K562 (cell line): ENCODE results near the gene MCF2. TPM values are rescaled to one million over a fixed set of nuclear protein-coding genes. Genes with fewer than 3 reads are reported as not detected.

Experiments
- ATAC-seq: fragments of 200-7000 bp; cut with Tn5 transposase; 3 replicates; pipeline ENCODE4 v1.9.1; 2020; ENCODE audit warnings: moderate library complexity
- BruUV-seq: library from RNA; stranded (reverse); fragments of 400-500 nt; replicated peaks from 2 replicates; lab custom pipeline; 2021; lab: Mats Ljungman, UMichigan
- CTCF ChIA-PET: fragments of 300-600 bp; formaldehyde crosslinking; extraction: SDS; loops from one replicate; lab custom pipeline; 2021; ENCODE audit warnings: low intra/inter-chr PET ratio; lab: Yijun Ruan, JAX
- POLR2A ChIA-PET: fragments of 300-600, 350-650 bp; sonication (Branson Sonifier 250); formaldehyde crosslinking; extraction: SDS; loops from one replicate; lab custom pipeline; 2021; ENCODE audit warnings: antibody characterized with exemption, inconsistent platforms; lab: Yijun Ruan, JAX
- DNase-seq, 4 experiments: peaks; one replicate each; pipeline versions ENCODE4 v3.0.0 to v3.0.0-alpha.2; 2011 to 2018; ENCODE audit warnings: low spot score in 3 of 4, mixed read lengths in 3 of 4; ENCODE audit errors: extremely low read depth in 1 of 4
- FAIRE-seq: peaks from 2 replicates; lab custom pipeline; 2011; peaks lifted over from hg19 to GRCh38; lab: Jason Lieb, UNC
- H2AFZ ChIP-seq: 2 replicates; pipeline ENCODE4 v1.6.0; 2011; ENCODE audit warnings: low read depth, low read length, control low read depth, inconsistent platforms
- H3K27ac ChIP-seq: fragments of 200-600 bp; 3 replicates; pipeline ENCODE4 v1.8.0; 2011; ENCODE audit warnings: low read depth, mild to moderate bottlenecking, control low read depth, inconsistent platforms, low read length, moderate library complexity, mixed read lengths; ENCODE audit errors: extremely low read depth
- H3K27me3 ChIP-seq, 2 experiments: fragments of 300-600 bp in 1 of 2; 2 replicates in 1 of 2; 3 replicates in 1 of 2; pipeline versions ENCODE4 v1.6.0 to v1.8.0; 2011; ENCODE audit warnings: inconsistent platforms in 2 of 2, low read length in 2 of 2, mild to moderate bottlenecking in 1 of 2, mixed read lengths in 1 of 2, moderate library complexity in 1 of 2; ENCODE audit not compliant: control insufficient read depth in 2 of 2, insufficient read depth in 2 of 2
- H3K36me3 ChIP-seq: fragments of 300-600 bp; 3 replicates; pipeline ENCODE4 v1.8.0; 2011; ENCODE audit warnings: mild to moderate bottlenecking, low read length, inconsistent platforms; ENCODE audit not compliant: control insufficient read depth, insufficient read depth
- H3K4me1 ChIP-seq, 2 experiments: fragments of 200-600 bp in 1 of 2; replicated peaks in 1 of 2; 2 replicates in 1 of 2; 3 replicates in 1 of 2; pipeline versions ENCODE4 v1.5.1 to v1.8.0; 2011; ENCODE audit warnings: inconsistent platforms in 2 of 2, low read length in 2 of 2, mild to moderate bottlenecking in 1 of 2, mixed read lengths in 1 of 2, moderate library complexity in 1 of 2; ENCODE audit not compliant: control insufficient read depth in 2 of 2, insufficient read depth in 2 of 2
- H3K4me2 ChIP-seq: 2 replicates; pipeline ENCODE4 v1.6.1; 2011; ENCODE audit warnings: low read length, control low read depth, inconsistent platforms, mixed read lengths; ENCODE audit not compliant: insufficient read depth
- H3K4me3 ChIP-seq: fragments of 200-600 bp; sonication (generic), shearing (Covaris generic); 2 replicates; pipeline ENCODE4 v1.5.1; 2016; ENCODE audit warnings: control low read depth, inconsistent platforms
- H3K79me2 ChIP-seq: fragments of 200-600 bp; 3 replicates; pipeline ENCODE4 v1.8.0; 2011; ENCODE audit warnings: low read length, inconsistent platforms; ENCODE audit not compliant: control insufficient read depth, insufficient read depth
- H3K9ac ChIP-seq, 2 experiments: 2 replicates each; pipeline versions ENCODE4 v1.6.0 to v1.6.1; 2011; ENCODE audit warnings: low read depth in 2 of 2, low read length in 2 of 2, control low read depth in 1 of 2, inconsistent platforms in 1 of 2, mild to moderate bottlenecking in 1 of 2, mixed read lengths in 1 of 2; ENCODE audit not compliant: insufficient read depth in 1 of 2
- H3K9me1 ChIP-seq: one replicate; pipeline ENCODE4 v1.6.0; 2011; ENCODE audit warnings: inconsistent platforms, mild to moderate bottlenecking, low read length, moderate library complexity; ENCODE audit not compliant: control insufficient read depth, insufficient read depth
- H3K9me3 ChIP-seq: replicated peaks from 2 replicates; pipeline ENCODE4 v1.5.1; 2011; ENCODE audit warnings: low read depth, low read length, inconsistent platforms; ENCODE audit not compliant: control insufficient read depth, insufficient read depth
- H4K20me1 ChIP-seq: replicated peaks from 2 replicates; pipeline ENCODE4 v1.6.1; 2011; ENCODE audit warnings: low read length, inconsistent platforms, mixed read lengths; ENCODE audit not compliant: control insufficient read depth, insufficient read depth
- ARNT ChIP-seq, 2 experiments: fragments of 450-650 bp; IDR thresholded peaks; 2 replicates each; pipeline ENCODE4 v1.6.1; 2016; ENCODE audit warnings: mild to moderate bottlenecking in 1 of 2
- BRD9 ChIP-seq: fragments of 450-650 bp; IDR thresholded peaks from 2 replicates; pipeline ENCODE4 v1.6.1; 2018; ENCODE audit warnings: low read depth; ENCODE audit not compliant: partially characterized antibody
- GTF2A2 ChIP-seq: IDR thresholded peaks from 2 replicates; pipeline ENCODE4 v1.6.1; 2016; ENCODE audit warnings: mild to moderate bottlenecking, missing genetic modification characterization, missing compliant biosample characterization
- GTF2E2 ChIP-seq: fragments of 200-800 bp; sonication (Bioruptor generic); IDR thresholded peaks from 2 replicates; pipeline ENCODE4 v1.6.1; 2016; ENCODE audit warnings: missing genetic modification characterization, missing compliant biosample characterization
- L3MBTL2 ChIP-seq: fragments of 450-650 bp; IDR thresholded peaks from 2 replicates; pipeline ENCODE4 v1.6.1; 2016; ENCODE audit warnings: mild to moderate bottlenecking, moderate library complexity
- MTA2 ChIP-seq: fragments of 450-650 bp; IDR thresholded peaks from 2 replicates; pipeline ENCODE4 v1.6.1; 2016; ENCODE audit warnings: low read depth
- SIX5 ChIP-seq, 2 experiments: IDR thresholded peaks; 2 replicates each; pipeline ENCODE4 v1.6.1; 2011; ENCODE audit warnings: low read length in 2 of 2, borderline replicate concordance in 1 of 2, low read depth in 1 of 2, mild to moderate bottlenecking in 1 of 2, moderate library complexity in 1 of 2; ENCODE audit not compliant: insufficient read depth in 1 of 2
- SP1 ChIP-seq: sonication (generic); formaldehyde crosslinking; IDR thresholded peaks from 2 replicates; pipeline ENCODE4 v1.8.1; 2022; ENCODE audit warnings: mild to moderate bottlenecking, missing genetic modification reagents
- WGBS: fragments of 100-300 bp; shearing (Covaris generic); methylation state at CpG from one replicate; pipeline ENCODE4 v1.1.6; 2016; ENCODE audit warnings: low coverage, mixed read lengths; ENCODE audit not compliant: insufficient coverage; ENCODE audit errors: missing lambda C conversion rate; 5-methylcytosine and 5-hydroxymethylcytosine counted together
- in situ Hi-C: fragments of 300-500 bp; cut with MboI; formaldehyde crosslinking; loops from 4 replicates; pipeline ENCODE4 v1.15.0; 2018; ENCODE audit warnings: inconsistent platforms, mixed read lengths
- intact Hi-C: fragments of 100-400 bp; cut with micrococcal nuclease; formaldehyde crosslinking; loops from 2 replicates; pipeline ENCODE4 v1.14.2; 2022
- polyA plus RNA-seq, 8 experiments: library from polyadenylated mRNA; depleted of rRNA in 4 of 8; stranded (reverse) in 5 of 8; unstranded in 3 of 8; fragments of >200 nt; fragmentation: Nextera tagmentation in 2 of 8; fragmentation: Illumina TruSeq in 1 of 8; extraction: Ambion mirVana in 2 of 8; extraction: Trizol in 1 of 8; gene quantifications; 2 replicates each; pipeline versions ENCODE4 v1.2.1 to v1.2.3, GENCODE V29; 2011 to 2014; ENCODE audit warnings: inconsistent platforms in 1 of 8, missing spikeins in 1 of 8
- total RNA-seq, 7 experiments: library from RNA; depleted of rRNA in 6 of 7; stranded (reverse); fragments of >200 nt in 6 of 7; fragmentation: Illumina TruSeq in 2 of 7; extraction: Trizol in 2 of 7; gene quantifications; 2 replicates each; pipeline versions ENCODE4 v1.2.1 to v1.2.3, GENCODE V29; 2011 to 2021; ENCODE audit warnings: low replicate concordance in 1 of 7
- TF ChIP-seq, protein P1 (sequence below), 3 experiments: fragments of 200-800 bp in 1 of 3; sonication (Bioruptor generic) in 1 of 3; sonication (generic) in 1 of 3; formaldehyde crosslinking in 1 of 3; IDR thresholded peaks; 2 replicates each; pipeline versions ENCODE4 v1.6.1 to v1.8.0; 2016 to 2022; ENCODE audit warnings: mild to moderate bottlenecking in 2 of 3, missing compliant biosample characterization in 2 of 3, missing genetic modification characterization in 2 of 3, missing genetic modification reagents in 1 of 3
- TF ChIP-seq, protein P2 (sequence below), 2 experiments: fragments of 450-650 bp; IDR thresholded peaks; 2 replicates each; pipeline ENCODE4 v1.6.1; 2018; ENCODE audit warnings: mild to moderate bottlenecking in 2 of 2, low read depth in 1 of 2; ENCODE audit not compliant: partially characterized antibody in 2 of 2

MCF2 gene
- total and polyA plus RNA-seq, 9 of the 15 experiments (the other 6 are each of a cell fraction or from before 2014, with no cell fraction given), result 0.03 to 0.78 (median 0.08) TPM; not detected in 3

DNA sequence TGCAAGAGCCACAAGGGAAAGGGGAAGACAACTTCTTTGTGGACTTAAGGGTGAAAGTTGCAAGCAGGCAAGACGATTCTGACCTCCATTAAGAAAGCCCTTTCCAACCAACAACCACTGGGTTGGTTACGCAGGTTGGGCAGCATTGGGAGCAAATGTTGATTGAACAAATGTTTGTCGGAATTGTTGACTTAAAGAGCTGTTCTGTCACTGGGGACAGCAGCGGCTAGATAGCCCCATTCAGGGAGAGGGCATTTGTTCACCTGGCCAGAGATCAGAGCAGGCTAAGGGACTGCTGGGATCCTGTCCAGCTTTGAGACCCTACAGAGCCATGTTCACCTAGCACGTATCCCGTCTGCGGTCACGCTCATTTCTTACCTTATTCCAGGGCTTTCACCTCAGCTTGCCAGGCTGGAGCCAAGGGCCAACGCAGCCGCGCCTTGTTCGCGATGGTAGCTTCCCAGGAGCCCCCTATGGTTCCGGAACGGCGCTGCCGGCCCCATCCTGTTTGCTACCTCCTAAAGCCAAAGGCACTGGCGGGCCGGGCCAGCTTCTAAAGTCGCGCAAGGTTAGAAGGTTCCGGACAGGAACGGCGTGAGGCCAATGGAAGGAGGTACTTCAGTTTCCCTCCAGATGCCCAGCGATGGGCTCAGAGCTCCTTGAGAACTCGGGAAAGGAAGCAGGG, 152.8 kb downstream of the MCF2 start:
- H3K79me2 ChIP-seq, result no peaks in the 10 kb centered on the region
- no peak overlapping the region for H2AFZ ChIP-seq
- DNase-seq (peak in 2 of 4 experiments; percentile 2), FAIRE-seq (no peak), ATAC-seq (peak; percentile 63)
- ChIA-PET CTCF (no interaction called here), POLR2A (interaction anchor here (0.6 to 3.7 kb wide), 3 partner anchors 11 to 96 kb away, joined by 3 to 11 read pairs (median 3); no protein-coding TSS in a partner anchor)
- no peaks in the 10 kb centered on the region for H3K9me1 ChIP-seq
- no peak overlapping the region for H3K4me2 ChIP-seq
- no peak overlapping the region for H3K27ac ChIP-seq
- intact Hi-C loops, result loop anchor here (5.0 kb wide), 2 partner anchors 778 to 808 kb away; no protein-coding TSS in a partner anchor
- H3K36me3 ChIP-seq, result no peaks in the 10 kb centered on the region
- H3K4me1 ChIP-seq, result no peaks in the 10 kb centered on the region
- H3K4me3 ChIP-seq, result no peak overlapping the region
- no peaks in the 10 kb centered on the region for H3K9me3 ChIP-seq
- whole genome bisulfite sequencing, result 0% methylated on average over 14 of the region's 26 CpGs
- no peaks in the 10 kb centered on the region for H4K20me1 ChIP-seq
- BruUV-seq, result no TSS peak
- in situ Hi-C loops, result loop anchor here (25.0 kb wide), 1 partner anchor 793 kb away; no protein-coding TSS in a partner anchor
- TF ChIP-seq GTF2A2 (tag) (no peak), SP1 (no peak), L3MBTL2 (no peak), GTF2E2 (tag) (no peak), MTA2 (no peak), ARNT (IDR thresholded peaks at IDR 0.05) (no peak), BRD9 (no peak), SIX5 (IDR thresholded peaks at IDR 0.05; ENCODE audit: borderline replicate concordance in 1 of 2, insufficient read depth in 1 of 2, low read depth in 1 of 2, low read length in 2 of 2) (no peak)
- TF ChIP-seq, protein P1, sequence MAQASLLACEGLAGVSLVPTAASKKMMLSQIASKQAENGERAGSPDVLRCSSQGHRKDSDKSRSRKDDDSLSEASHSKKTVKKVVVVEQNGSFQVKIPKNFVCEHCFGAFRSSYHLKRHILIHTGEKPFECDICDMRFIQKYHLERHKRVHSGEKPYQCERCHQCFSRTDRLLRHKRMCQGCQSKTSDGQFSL (CRISPR knock-in tag; IDR thresholded peaks at IDR 0.05), result no peak
- TF ChIP-seq, protein P1 (tag; IDR thresholded peaks at IDR 0.05), result no peak
- TF ChIP-seq, protein P2, sequence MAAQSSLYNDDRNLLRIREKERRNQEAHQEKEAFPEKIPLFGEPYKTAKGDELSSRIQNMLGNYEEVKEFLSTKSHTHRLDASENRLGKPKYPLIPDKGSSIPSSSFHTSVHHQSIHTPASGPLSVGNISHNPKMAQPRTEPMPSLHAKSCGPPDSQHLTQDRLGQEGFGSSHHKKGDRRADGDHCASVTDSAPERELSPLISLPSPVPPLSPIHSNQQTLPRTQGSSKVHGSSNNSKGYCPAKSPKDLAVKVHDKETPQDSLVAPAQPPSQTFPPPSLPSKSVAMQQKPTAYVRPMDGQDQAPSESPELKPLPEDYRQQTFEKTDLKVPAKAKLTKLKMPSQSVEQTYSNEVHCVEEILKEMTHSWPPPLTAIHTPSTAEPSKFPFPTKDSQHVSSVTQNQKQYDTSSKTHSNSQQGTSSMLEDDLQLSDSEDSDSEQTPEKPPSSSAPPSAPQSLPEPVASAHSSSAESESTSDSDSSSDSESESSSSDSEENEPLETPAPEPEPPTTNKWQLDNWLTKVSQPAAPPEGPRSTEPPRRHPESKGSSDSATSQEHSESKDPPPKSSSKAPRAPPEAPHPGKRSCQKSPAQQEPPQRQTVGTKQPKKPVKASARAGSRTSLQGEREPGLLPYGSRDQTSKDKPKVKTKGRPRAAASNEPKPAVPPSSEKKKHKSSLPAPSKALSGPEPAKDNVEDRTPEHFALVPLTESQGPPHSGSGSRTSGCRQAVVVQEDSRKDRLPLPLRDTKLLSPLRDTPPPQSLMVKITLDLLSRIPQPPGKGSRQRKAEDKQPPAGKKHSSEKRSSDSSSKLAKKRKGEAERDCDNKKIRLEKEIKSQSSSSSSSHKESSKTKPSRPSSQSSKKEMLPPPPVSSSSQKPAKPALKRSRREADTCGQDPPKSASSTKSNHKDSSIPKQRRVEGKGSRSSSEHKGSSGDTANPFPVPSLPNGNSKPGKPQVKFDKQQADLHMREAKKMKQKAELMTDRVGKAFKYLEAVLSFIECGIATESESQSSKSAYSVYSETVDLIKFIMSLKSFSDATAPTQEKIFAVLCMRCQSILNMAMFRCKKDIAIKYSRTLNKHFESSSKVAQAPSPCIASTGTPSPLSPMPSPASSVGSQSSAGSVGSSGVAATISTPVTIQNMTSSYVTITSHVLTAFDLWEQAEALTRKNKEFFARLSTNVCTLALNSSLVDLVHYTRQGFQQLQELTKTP (IDR thresholded peaks at IDR 0.05; ENCODE audit: low read depth in 1 of 2, partially characterized antibody in 2 of 2), result no peak
- no peak overlapping the region for H3K9ac ChIP-seq
- H3K27me3 ChIP-seq, result peaks cover 5 to 17% of the 10 kb centered on the region in 2 experiments; a peak in 4 of 5 replicates
